ENCODE measurements around the gene FERD3L.

Gene FERD3L

GRCh38 chr7:19097165-19098055, 47.8 kb downstream of the FERD3L start:
- DNase-seq, result no peak

DNA sequence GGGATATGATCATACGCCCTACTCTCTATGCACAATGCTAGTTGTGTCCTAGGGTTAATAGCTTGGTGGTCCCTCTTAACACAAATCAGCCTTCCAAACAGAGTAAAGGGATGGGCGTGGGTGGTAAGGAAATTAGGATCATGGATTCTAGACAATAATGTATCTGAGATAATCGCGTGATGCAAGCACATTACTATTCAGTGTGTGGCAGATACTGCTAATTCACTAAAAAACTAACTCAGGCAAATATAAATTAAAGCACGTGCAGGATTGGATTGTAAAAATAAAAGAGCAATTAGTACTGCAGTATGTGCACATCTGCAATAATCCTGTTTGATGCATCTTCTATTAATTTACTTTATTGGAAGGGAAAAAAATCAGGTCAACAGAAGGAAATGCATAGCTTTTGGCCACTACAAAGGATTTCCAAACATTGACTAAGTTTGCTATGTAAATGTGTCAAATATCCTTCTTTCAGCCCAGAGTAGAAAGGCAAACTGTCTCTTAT, 49.8 kb downstream of the FERD3L start:
- no peak for DNase-seq
